Lower leg skin (tissue), 3 donors: ENCODE data around the gene FKBP7.

ENCODE experiments used
- CTCF ChIP-seq, 3 donors: fragments of 450-650 bp; IDR thresholded peaks; one replicate each; pipeline ENCODE4 v1.5.1; 2016; ENCODE audit warnings: antibody characterized with exemption in 3 of 3, mild to moderate bottlenecking in 3 of 3, moderate library complexity in 2 of 3
- POLR2A ChIP-seq, 2 donors: fragments of 450-650 bp; IDR thresholded peaks; one replicate each; pipeline ENCODE4 v1.6.1; 2016 to 2017; ENCODE audit warnings: antibody characterized with exemption in 2 of 2, mild to moderate bottlenecking in 1 of 2, moderate library complexity in 1 of 2

- TF ChIP-seq CTCF (IDR thresholded peaks at IDR 0.05) (no peak), POLR2A (IDR thresholded peaks at IDR 0.05) (no peak)
Observed at GRCh38 chr2:178457390-178457886, 21.0 kb downstream of the FKBP7 start.
